DOHH2 (cell line): ENCODE data around the gene SGTB.

ENCODE experiments used
- CTCF ChIP-seq: fragments of 200-600 bp; sonication (generic); IDR thresholded peaks from one replicate; pipeline ENCODE4 v1.5.1; 2014; ENCODE audit warnings: antibody characterized with exemption, mild to moderate bottlenecking, low read depth, low read length; ENCODE audit not compliant: poor library complexity, severe bottlenecking
- EZH2phosphoT487 ChIP-seq: fragments of 200-600 bp; sonication (generic); IDR thresholded peaks from 2 replicates; pipeline ENCODE4 v1.6.1; 2017; ENCODE audit warnings: borderline replicate concordance, mild to moderate bottlenecking, antibody characterized with exemption, low read length, moderate library complexity, mixed read lengths

DNA sequence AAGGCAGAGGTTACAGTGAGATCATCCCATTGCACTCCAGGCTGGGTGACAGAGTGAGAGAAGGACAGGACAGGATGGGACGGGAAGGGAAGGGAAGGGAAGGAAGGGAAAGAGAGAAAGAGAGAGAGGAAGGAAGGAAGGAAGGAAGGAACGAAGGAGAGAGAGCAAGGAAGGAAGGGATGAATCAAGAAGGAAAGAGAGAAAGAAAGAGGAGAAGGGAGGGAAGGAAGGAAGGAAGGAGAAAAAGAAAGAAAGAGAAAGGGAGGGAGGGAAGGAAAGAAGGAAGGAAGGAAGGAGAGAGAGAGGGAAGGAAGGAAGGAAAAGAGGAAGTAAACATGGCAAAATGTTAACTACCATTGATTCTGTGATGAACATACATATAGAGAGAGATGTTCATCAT is 28.8 kb downstream of the SGTB start:
- TF ChIP-seq CTCF (no peak), EZH2phosphoT487 (no peak)
